GM19351 (cell line): ENCODE results near the gene WDFY3.

ENCODE experiments used
- ATAC-seq: cut with Tn5 transposase; IDR thresholded peaks from one replicate; pipeline ENCODE4 v1.9.1; 2021; ENCODE audit warnings: mild to moderate bottlenecking, moderate library complexity; ENCODE audit not compliant: unreplicated experiment

WDFY3 gene

GRCh38 chr4:84966382-84967242 lies at the start of gene WDFY3:
Gene WDFY3 (minus strand): TSS chr4:84966690. CDS start chr4:84860591, 106,099 bp downstream.
- ATAC-seq: peak; percentile 55

- no peak for ATAC-seq
Observed at GRCh38 chr4:85005865-85006377, 39.4 kb upstream of the WDFY3 start.

- no peak for ATAC-seq
Observed at GRCh38 chr4:85000343-85000742, 33.9 kb upstream of the WDFY3 start.

- no peak for ATAC-seq
Observed at GRCh38 chr4:84995386-84995785, 28.9 kb upstream of the WDFY3 start.

GRCh38 chr4:84994280-84994679 lies 27.8 kb upstream of the WDFY3 start:
- no peak for ATAC-seq

GRCh38 chr4:84985952-84986351 lies 19.5 kb upstream of the WDFY3 start:
- no peak for ATAC-seq

- no peak for ATAC-seq
Observed at GRCh38 chr4:84977396-84977795, 10.9 kb upstream of the WDFY3 start.

- no peak for ATAC-seq
Observed at GRCh38 chr4:84973856-84974255, 7.4 kb upstream of the WDFY3 start.

GRCh38 chr4:84971319-84971932 lies 4.9 kb upstream of the WDFY3 start:
- peak; percentile 58 for ATAC-seq

GRCh38 chr4:84968925-84969324 lies 2.4 kb upstream of the WDFY3 start:
- ATAC-seq: no peak

GRCh38 chr4:84967243-84967690 lies 777 bp upstream of the WDFY3 start:
- ATAC-seq: no peak

- ATAC-seq: peak; percentile 21
Observed at GRCh38 chr4:84965553-84966381, 723 bp downstream of the WDFY3 start.

GRCh38 chr4:84964995-84965552 lies 1.4 kb downstream of the WDFY3 start:
- ATAC-seq: no peak

- no peak for ATAC-seq
Observed at GRCh38 chr4:84962102-84962501, 4.4 kb downstream of the WDFY3 start.

GRCh38 chr4:84958434-84958833 lies 8.1 kb downstream of the WDFY3 start:
- no peak for ATAC-seq

GRCh38 chr4:84957514-84958420 lies 8.7 kb downstream of the WDFY3 start:
- ATAC-seq: no peak

- no peak for ATAC-seq
Observed at GRCh38 chr4:84956014-84956413, 10.5 kb downstream of the WDFY3 start.

- ATAC-seq: no peak
Observed at GRCh38 chr4:84954982-84955567, 11.4 kb downstream of the WDFY3 start.

GRCh38 chr4:84952776-84953175 lies 13.7 kb downstream of the WDFY3 start:
- ATAC-seq: no peak
